ENCODE data around the gene CCDC120. TPM values are rescaled to one million over a fixed set of nuclear protein-coding genes. Genes with fewer than 3 reads are reported as not detected.

The CCDC120 gene
- total RNA-seq, 1 donor from 2014 or later = 1.2 TPM

GRCh38 chrX:49082271-49082871 is 23.6 kb downstream of the CCDC120 start:
- no peak for ATAC-seq (ENCODE audit: poor library complexity)
- intact Hi-C loops (cut with DNase I) = no loop called here
- DNase-seq = no peak

GRCh38 chrX:49089553-49089952 is 30.8 kb downstream of the CCDC120 start:
- intact Hi-C loops (cut with DNase I) = no loop called here
- ATAC-seq (ENCODE audit: poor library complexity) (no peak), DNase-seq (no peak)

- DNase-seq (no peak), ATAC-seq (ENCODE audit: poor library complexity) (no peak)
- intact Hi-C loops (cut with DNase I) = no loop called here
Observed at GRCh38 chrX:49096419-49096818, 37.6 kb downstream of the CCDC120 start.

GRCh38 chrX:49100704-49101628 is 42.2 kb downstream of the CCDC120 start:
- intact Hi-C loops (cut with DNase I) = no loop called here
- peak; percentile 99 for ATAC-seq (ENCODE audit: poor library complexity)
- DNase-seq = peak; percentile 94

DNA sequence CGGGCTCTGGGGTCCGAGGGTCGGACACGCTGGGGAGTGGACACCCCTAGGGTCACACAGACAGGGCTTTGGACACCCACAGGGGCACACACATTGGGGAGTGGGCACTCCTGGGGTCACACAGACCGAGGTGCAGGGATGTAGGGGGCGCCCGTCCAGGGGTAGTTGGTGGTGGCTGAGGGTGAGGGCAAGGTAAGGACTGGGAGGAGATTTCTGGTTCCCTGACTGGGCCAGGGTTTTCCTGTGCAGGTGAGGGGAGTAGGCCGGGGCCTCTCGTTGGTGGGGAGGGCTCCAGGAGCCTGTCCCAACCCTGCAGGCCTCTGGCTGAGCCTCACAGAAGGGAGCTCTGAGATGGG is 42.8 kb downstream of the CCDC120 start:
- intact Hi-C loops (cut with DNase I) = no loop called here
- no peak for ATAC-seq (ENCODE audit: poor library complexity)
- no peak for DNase-seq

DNA sequence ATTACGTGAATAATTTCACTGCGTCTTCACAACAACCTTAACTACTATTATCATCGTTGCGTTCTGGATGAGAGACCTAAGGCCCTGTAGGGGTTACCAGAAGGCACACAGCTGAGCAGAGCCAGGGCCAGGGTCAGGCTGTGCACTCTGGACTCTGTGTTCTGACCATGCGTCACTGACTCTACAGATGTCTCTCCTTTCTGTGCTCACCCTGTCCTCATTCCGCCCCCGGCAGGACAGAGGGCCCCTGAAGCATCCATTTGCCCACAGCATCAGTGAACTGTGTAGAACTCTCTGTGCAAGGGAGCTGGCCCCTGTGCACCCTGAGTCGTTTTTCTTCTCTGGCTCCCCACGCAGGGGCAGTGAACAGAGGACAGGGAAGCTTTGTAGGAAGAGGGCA is 43.4 kb downstream of the CCDC120 start:
- DNase-seq (no peak), ATAC-seq (ENCODE audit: poor library complexity) (no peak)
- intact Hi-C loops (cut with DNase I) = no loop called here

DNA sequence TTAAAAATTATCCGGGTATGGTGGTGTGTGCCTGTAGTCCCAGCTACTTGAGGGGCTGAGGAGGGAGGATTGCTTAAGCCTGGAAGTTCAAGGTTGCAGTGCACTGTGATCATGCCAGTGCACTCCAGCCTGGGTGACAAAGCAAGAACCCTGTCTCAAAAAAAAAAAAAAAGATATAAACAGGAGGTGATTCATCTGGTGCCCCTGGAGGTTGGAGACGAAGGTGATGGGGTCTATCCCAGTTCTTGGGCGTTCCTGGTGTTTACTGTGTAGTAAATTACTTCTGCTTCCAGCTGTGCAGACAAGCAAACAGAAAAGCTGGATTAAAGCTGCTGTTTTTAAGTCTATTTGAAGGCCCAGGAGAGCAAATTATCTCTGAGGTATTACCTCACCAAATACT is 44.8 kb downstream of the CCDC120 start:
- DNase-seq = no peak
- ATAC-seq (ENCODE audit: poor library complexity) = no peak
- intact Hi-C loops (cut with DNase I) = no loop called here

- DNase-seq (no peak), ATAC-seq (ENCODE audit: poor library complexity) (no peak)
- intact Hi-C loops (cut with DNase I) = no loop called here
Observed at GRCh38 chrX:49106296-49106695, 47.5 kb downstream of the CCDC120 start.

DNA sequence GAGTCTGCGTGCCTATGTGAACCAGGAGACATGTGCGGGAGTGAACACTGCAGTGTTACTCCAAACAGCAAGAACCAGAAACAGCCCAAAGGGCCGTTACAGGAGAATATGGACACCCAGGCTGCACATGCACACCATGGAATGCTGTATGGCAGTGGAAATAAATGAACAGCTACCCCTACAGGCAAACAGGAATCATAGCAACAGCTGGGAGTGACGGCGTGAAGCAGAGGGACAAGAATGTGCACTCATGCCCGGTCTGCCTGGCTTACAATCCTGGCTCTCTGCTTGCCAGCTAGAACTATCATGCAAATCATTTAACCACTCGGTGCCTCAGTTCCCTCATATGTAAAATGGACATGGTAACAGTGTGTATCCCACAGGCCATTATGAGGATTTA is 48.1 kb downstream of the CCDC120 start:
- peak; percentile 42 for DNase-seq
- intact Hi-C loops (cut with DNase I) = no loop called here

GRCh38 chrX:49108641-49109040 is 49.8 kb downstream of the CCDC120 start:
- intact Hi-C loops (cut with DNase I) = no loop called here

More for the DNA sequence above, 48.1 kb downstream of the CCDC120 start:
- peak; percentile 83 for ATAC-seq (ENCODE audit: poor library complexity)

DNA sequence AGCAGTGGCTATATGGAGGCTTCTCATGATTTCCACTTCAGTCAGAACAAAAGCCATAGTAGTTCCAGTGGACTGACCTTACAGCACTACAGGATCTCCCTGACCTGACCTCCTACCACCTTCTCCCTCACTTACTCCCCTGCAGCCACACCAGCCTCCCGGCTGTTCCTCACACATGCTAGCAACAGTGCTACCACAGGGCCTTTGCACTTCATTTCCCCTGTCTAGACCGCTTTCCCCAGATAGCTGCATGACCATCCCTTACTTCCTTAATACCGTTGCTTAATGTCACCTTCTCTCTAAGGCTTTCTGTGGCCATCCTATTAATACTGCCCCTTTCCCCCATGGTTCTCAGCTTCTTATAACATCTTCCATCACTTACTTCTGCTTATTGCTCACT is 51.6 kb downstream of the CCDC120 start:
- ATAC-seq (ENCODE audit: poor library complexity) = no peak
- intact Hi-C loops (cut with DNase I) = no loop called here
- no peak for DNase-seq

More at GRCh38 chrX:49108641-49109040, 49.8 kb downstream of the CCDC120 start:
- DNase-seq = no peak
- no peak for ATAC-seq (ENCODE audit: poor library complexity)

DNA sequence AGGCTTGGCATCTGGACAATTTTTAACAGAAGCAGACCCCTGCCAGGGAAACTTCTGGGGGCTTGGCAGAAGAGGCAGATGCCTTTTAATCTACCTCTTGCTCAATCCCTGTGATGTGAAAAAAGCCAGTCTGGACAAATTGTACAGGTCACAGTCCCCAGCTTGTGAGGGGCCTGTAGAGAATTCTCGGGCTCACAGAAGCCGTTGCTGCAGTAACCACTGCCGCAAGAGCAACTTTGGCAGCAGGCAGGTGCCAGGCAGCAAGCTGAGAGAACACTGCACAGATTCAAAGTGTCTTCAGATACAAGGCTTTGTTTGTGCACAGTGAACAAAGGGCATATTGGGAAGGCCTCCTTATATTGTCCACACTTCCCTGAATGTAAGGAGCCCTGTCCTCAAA is 53.0 kb downstream of the CCDC120 start:
- DNase-seq (no peak), ATAC-seq (ENCODE audit: poor library complexity) (peak; percentile 31)
- intact Hi-C loops (cut with DNase I) = no loop called here

DNA sequence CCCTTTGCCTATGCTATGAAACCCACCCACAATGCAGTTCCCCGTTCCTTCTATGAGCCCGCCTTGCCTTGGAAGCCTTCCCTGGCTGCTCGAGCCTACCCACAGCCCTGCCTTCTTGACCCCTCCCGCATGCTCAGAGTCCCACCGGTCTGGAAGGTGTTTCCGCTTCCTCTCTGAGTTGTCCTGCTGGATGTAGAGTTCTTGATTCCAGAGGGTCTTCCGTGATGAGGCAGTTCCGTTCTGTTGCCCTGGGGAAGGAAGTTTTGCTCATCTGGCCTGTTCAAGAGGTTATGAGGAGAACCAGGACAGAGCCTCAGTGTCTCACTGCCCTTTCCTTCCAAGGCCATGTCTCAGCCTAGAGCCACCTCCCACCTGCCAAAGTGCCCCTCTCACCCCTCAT is 57.3 kb downstream of the CCDC120 start:
- intact Hi-C loops (cut with DNase I) = no loop called here

GRCh38 chrX:49116716-49117115 is 57.9 kb downstream of the CCDC120 start:
- ATAC-seq (ENCODE audit: poor library complexity) (no peak), DNase-seq (no peak)
- intact Hi-C loops (cut with DNase I) = no loop called here

More for the DNA sequence above, 57.3 kb downstream of the CCDC120 start:
- no peak for DNase-seq
- ATAC-seq (ENCODE audit: poor library complexity) = no peak

DNA sequence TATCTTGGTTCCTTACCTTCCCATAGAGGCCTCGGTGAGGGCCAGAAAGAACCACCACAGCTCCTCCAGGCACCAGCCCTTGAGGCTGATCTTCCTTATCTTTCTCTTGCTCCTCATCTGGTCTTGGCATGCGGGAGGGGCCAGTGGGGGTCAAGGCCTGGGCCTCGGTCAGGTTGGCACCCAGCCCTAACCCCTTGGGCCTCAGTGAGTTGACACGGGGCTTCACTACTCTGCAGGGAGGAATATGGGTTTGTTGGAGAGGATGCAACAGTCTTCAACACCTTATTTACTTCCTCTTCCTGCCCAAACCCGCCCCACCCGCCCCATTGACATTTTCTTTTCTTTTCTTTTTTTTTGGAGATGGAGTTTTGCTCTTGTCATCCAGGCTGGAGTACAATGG is 58.8 kb downstream of the CCDC120 start:
- ATAC-seq (ENCODE audit: poor library complexity) (no peak), DNase-seq (no peak)
- intact Hi-C loops (cut with DNase I) = no loop called here

Other genes with a start within 250 kb of the CCDC120 start
- gene ERAS, start 232.5 kb upstream of the CCDC120 start, total RNA-seq = not detected
- gene PCSK1N, start 223.4 kb upstream of the CCDC120 start, total RNA-seq = 0.30 TPM
- gene TIMM17B, start 161.2 kb upstream of the CCDC120 start, total RNA-seq = 79.7 TPM
- 56.2 TPM for gene PQBP1, start 161.1 kb upstream of the CCDC120 start, total RNA-seq
- gene SLC35A2, start 147.4 kb upstream of the CCDC120 start, total RNA-seq = 12.9 TPM
- gene PIM2, start 140.0 kb upstream of the CCDC120 start, total RNA-seq = 3.0 TPM
- 16.7 TPM for gene OTUD5, start 101.4 kb upstream of the CCDC120 start, total RNA-seq
- gene KCND1, start 87.2 kb upstream of the CCDC120 start, total RNA-seq = 0.38 TPM
- 17.7 TPM for gene GRIPAP1, start 56.7 kb upstream of the CCDC120 start, total RNA-seq
- gene TFE3, start 15.6 kb upstream of the CCDC120 start, total RNA-seq = 19.3 TPM
- 6.9 TPM for gene PRAF2, start 15.0 kb downstream of the CCDC120 start, total RNA-seq
- gene WDR45, start 20.9 kb downstream of the CCDC120 start, total RNA-seq = 79.0 TPM
- gene GPKOW, start 64.7 kb downstream of the CCDC120 start, total RNA-seq = 17.8 TPM
- gene MAGIX, start 103.8 kb downstream of the CCDC120 start, total RNA-seq = 5.3 TPM
- gene PLP2, start 112.9 kb downstream of the CCDC120 start, total RNA-seq = 50.1 TPM
- gene PRICKLE3, start 127.4 kb downstream of the CCDC120 start, total RNA-seq = 12.7 TPM
- 1.6 TPM for gene SYP, start 141.2 kb downstream of the CCDC120 start, total RNA-seq
- gene CACNA1F, start 174.3 kb downstream of the CCDC120 start, total RNA-seq = 0.11 TPM
- gene CCDC22, start 176.5 kb downstream of the CCDC120 start, total RNA-seq = 10.8 TPM
- not detected for gene FOXP3, start 205.7 kb downstream of the CCDC120 start, total RNA-seq
- gene PPP1R3F, start 210.8 kb downstream of the CCDC120 start, total RNA-seq = 21.9 TPM
- gene GAGE10, start 244.6 kb downstream of the CCDC120 start, total RNA-seq = not detected